GM19351 (cell line): ENCODE data around the gene ARHGAP26.
"Not testable (repeated sequence)": the region's sequence is repeated elsewhere in the genome, so short reads cannot be mapped to it uniquely, and the experiment has no call there.

Source experiments
- ATAC-seq: cut with Tn5 transposase; IDR thresholded peaks from one replicate; pipeline ENCODE4 v1.9.1; 2021; ENCODE audit warnings: mild to moderate bottlenecking, moderate library complexity; ENCODE audit not compliant: unreplicated experiment

ARHGAP26 gene

GRCh38 chr5:142977363-142978051 is 207.3 kb downstream of the ARHGAP26 start:
- ATAC-seq: peak; percentile 89

DNA sequence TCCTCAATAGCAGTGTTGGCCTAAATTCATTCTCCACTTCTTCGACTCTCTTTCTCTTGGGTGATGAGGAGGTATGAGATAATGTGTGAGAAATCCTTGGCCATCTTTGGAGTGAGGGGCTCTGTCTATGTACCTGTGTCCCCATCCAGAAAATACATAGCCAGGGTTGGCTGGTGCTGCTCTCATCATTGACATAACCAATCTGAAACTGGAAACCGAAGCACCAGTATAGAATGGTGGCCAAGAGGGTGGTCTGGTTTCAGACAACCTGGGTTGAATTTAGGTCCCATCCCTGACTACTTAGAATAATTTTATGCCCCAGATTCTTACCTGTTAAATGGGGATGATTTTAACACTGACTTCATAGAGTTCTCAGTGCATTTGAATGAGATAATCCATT is 208.1 kb downstream of the ARHGAP26 start:
- no peak for ATAC-seq

DNA sequence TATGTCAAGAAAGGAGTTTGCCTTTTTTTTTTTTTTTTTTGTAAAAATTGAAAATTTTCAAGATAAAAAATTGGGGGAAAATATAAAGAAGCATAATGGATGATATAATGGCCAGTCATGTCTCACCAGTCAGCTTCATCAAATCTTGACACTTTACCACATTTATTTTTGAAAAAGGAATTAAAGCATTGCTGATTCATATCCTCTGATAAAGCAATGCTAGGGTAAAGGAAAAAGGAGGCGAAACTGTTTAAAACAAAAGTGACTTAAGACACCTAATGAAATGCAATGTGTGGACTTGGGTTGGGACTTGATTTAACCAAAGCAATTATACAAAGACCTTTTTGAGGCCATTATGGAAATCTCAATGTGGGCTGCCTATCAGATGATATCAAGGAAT is 208.5 kb downstream of the ARHGAP26 start:
- ATAC-seq: no peak

DNA sequence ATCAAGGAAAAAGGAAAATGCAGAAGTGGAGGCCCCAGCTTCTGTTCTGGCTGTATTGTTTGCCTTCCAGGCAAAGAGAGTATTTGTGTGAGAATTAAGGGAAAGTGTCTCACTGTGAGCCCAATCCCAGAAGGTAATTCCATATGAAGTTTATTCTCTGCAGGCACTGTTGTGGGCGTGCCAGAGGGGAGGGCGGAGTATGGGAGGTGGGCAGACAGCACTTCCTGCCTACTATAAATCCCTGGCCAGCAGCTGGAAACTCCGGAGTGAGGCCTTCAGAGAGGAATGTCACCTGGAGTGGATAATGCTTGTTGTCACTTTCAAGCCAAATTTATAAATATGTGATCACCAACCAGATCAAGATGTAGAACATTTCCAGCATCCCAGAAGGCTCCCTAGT is 209.5 kb downstream of the ARHGAP26 start:
- no peak for ATAC-seq

- ATAC-seq: no peak
Observed at GRCh38 chr5:142981475-142981874, 211.3 kb downstream of the ARHGAP26 start.

DNA sequence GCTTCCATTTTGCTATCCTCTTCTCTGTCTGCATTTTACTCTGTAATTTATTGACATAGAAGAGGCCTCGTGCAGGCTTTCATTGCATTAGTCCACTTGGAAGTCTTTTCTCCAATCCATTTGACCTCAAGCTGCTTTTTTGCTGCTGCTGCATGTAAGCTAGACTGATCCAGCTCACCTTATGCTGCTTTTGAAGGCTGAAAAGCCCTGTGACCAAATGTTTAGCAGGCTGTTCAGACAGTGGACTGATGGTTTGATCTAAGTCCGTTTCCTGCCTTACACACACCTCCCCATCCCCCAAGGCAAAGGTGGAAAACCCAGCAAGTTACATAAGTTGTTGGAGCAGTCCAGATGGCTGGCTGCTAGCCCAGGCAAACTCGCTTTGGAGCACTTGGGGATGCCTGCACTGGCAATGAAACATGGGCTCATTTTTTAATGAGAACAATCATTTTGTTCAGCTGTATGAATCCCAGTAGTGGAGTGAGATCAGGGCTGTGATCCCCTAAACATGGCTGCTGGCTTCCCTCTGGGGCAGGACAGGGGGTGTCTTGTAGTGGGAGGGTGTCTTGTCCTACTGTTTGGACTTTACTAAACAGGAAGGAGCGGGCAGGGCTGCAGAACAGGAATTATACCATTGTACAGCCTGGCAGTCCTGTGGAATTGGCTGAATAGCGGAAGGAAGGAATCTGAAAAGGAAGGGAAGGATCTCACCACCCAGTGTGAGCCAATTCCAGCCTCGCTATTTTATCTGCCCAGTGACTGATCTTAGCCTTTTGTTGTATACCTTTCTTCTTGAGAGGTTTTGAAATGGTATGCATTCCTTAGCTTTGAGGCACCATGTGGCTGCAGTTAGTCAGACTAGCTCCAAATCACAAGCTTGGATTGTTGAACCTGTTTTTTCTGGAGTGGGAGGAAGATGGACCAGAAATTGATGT is 212.0 kb downstream of the ARHGAP26 start:
- no peak for ATAC-seq

DNA sequence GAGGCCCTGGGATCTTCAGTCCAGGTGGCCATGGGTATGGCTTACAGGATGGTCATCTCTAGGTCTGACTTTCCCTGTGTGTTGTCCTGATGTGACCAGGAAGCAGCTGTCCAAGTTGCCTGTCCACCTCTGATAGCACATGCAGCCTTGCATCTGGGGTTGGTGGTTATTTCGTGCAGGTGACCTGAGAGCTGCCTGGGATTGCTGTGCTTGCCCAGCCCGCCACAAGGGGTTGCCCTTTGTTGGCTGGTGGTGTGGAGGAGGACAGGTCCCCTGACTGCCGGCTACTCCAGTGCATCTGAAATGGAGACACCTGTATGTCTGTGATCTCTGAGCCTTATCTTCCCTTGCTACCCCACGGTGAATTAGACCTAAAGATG is 212.6 kb downstream of the ARHGAP26 start:
- ATAC-seq: no peak

- ATAC-seq: no peak
Observed at GRCh38 chr5:142984011-142984410, 213.8 kb downstream of the ARHGAP26 start.

- no peak for ATAC-seq
Observed at GRCh38 chr5:142984525-142984924, 214.3 kb downstream of the ARHGAP26 start.

DNA sequence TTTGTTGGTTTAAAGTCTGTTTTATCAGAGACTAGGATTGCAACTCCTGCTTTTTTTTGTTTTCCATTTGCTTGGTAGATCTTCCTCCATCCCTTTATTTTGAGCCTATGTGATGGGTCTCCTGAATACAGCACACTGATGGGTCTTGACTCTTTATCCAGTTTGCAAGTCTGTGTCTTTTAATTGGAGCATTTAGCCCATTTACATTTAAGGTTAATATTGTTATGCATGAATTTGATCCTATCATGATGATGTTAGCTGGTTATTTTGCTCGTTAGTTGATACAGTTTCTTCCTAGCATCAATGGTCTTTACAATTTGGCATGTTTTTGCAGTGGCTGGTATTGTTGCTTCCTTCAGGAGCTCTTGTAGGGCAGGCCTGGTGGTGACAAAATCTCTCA is 219.1 kb downstream of the ARHGAP26 start:
- not testable (repeated sequence) for ATAC-seq

DNA sequence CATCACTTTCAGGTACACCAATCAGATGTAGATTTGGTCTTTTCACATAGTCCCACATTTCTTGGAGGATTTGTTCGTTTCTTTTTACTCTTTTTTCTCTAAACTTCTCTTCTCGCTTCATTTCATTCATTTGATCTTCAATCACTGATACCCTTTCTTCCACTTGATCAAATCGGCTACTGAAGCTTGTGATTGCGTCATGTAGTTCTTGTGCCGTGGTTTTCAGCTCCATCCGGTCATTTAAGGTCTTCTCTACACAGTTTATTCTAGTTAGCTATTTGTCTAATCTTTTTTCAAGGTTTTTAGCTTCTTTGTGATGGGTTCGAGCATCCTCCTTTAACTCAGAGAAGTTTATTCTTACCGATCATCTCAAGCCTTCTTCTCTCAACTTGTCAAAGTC is 219.9 kb downstream of the ARHGAP26 start:
- ATAC-seq: not testable (repeated sequence)

DNA sequence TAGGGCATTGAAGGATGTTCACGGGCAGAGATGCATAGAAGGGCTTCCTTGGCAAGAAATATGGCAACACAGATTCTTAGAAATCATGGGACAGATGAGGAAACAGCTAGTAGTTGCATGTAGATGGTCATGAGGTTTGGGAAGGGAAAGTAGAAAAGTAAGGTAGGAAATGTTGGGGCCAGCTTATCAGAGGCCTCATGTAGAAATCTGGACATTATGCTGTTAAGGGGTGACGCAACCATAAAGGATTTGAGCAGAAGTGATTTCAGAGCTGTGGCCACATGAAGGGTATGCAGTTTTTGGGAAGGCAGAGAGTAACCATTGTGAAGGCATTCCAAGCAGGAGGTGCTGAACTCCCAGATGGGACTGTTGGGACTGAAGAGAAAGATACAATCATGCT is 224.0 kb downstream of the ARHGAP26 start:
- ATAC-seq: no peak

DNA sequence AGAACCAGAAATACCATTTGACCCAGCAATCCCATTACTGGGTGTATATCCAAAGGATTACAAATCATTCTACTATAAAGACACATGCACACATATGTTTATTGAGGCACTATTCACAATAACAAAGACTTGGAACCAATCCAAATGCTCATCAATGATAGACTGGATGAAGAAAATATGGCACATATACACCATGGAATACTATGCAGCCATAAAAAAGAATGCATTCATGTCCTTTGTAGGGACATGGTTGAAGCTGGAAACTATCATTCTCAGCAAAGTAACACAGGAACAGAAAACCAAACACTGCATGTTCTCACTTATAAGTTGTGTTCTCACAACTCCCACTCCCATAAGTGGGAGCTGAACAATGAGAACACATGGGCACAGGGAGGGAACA is 225.4 kb downstream of the ARHGAP26 start:
- ATAC-seq: not testable (repeated sequence)

GRCh38 chr5:142997591-142997990 is 227.4 kb downstream of the ARHGAP26 start:
- ATAC-seq: no peak

GRCh38 chr5:142998316-142999020 is 228.3 kb downstream of the ARHGAP26 start:
- peak; percentile 15 for ATAC-seq

- ATAC-seq: not testable (repeated sequence)
Observed at GRCh38 chr5:143000551-143000950, 230.4 kb downstream of the ARHGAP26 start.

DNA sequence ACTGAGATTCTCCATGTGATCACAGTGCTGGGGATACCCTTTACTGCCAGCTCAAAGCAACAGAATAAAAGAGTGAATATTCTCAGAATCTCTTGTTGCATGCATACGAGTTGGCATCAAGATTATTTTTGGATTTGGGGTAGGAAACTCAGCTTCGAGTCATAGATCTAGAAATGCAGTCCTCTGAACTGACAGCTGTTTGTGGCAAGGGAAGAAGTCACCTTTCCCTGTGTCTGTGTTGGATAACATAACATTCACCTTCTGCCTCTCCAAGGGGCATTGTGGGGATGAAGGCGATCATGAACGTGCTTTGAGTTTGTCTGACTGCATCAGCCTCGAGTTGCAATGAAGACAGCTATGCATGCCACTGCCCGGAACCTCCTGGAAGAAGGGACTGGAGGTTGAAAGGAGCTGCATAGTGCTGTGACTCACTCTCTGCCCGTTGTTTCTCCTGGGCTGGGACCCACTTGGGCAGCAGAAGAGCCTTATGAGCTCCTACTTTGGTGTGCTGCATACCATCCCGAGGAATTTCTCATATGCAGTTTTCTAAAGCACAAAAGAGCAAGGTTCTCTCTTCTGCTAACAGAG is 231.7 kb downstream of the ARHGAP26 start:
- no peak for ATAC-seq

- peak; percentile 76 for ATAC-seq
Observed at GRCh38 chr5:143002459-143003327, 232.5 kb downstream of the ARHGAP26 start.

- no peak for ATAC-seq
Observed at GRCh38 chr5:143003328-143003636, 233.1 kb downstream of the ARHGAP26 start.
